Vagina (tissue), 2 donors: ENCODE data around the gene CACNG1.

Experiments
- POLR2AphosphoS5 ChIP-seq, 2 donors: sonication (generic); formaldehyde crosslinking; IDR thresholded peaks; one replicate each; pipeline ENCODE4 v1.9.0; 2017; ENCODE audit warnings: antibody characterized with exemption in 2 of 2, mild to moderate bottlenecking in 2 of 2, low read depth in 1 of 2; ENCODE audit not compliant: insufficient read depth in 1 of 2
- TF ChIP-seq, protein P1 (sequence below), 3 experiments: fragments of 450-650 bp in 2 of 3; fragments of 200-600 bp in 1 of 3; sonication (generic) in 1 of 3; IDR thresholded peaks; one replicate each; pipeline ENCODE4 v1.5.1; 2017 to 2019; ENCODE audit warnings: antibody characterized with exemption in 3 of 3, mild to moderate bottlenecking in 2 of 3, moderate library complexity in 2 of 3

DNA sequence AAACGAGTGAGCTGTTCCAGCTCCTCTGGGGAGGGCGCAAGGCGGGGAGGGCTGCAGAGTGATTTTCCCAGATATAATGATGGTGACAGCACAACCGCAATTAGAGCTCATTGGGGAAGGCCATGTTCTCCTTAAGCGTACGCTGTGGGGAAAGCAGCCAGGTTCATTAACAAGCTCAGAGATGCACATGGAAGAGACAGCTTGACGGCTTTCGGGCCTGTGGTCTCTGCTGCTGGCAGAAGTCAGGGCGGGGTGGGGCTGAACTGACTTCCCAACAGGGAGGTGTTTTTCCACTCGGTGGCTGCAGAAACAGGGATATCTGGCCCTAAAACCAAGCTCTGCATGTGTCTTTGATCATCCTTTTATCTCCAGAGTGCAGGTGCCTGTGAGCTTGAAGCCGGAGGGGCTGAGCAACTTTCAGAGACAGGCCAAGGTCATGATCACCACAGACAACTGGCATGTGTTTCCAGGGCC is 24.0 kb upstream of the CACNG1 start:
- TF ChIP-seq, protein P1, sequence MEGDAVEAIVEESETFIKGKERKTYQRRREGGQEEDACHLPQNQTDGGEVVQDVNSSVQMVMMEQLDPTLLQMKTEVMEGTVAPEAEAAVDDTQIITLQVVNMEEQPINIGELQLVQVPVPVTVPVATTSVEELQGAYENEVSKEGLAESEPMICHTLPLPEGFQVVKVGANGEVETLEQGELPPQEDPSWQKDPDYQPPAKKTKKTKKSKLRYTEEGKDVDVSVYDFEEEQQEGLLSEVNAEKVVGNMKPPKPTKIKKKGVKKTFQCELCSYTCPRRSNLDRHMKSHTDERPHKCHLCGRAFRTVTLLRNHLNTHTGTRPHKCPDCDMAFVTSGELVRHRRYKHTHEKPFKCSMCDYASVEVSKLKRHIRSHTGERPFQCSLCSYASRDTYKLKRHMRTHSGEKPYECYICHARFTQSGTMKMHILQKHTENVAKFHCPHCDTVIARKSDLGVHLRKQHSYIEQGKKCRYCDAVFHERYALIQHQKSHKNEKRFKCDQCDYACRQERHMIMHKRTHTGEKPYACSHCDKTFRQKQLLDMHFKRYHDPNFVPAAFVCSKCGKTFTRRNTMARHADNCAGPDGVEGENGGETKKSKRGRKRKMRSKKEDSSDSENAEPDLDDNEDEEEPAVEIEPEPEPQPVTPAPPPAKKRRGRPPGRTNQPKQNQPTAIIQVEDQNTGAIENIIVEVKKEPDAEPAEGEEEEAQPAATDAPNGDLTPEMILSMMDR (IDR thresholded peaks at IDR 0.05) = no peak
- no peak for TF ChIP-seq POLR2AphosphoS5 (IDR thresholded peaks at IDR 0.05; ENCODE audit: insufficient read depth in 1 of 2, low read depth in 1 of 2)
